K562 (cell line): ENCODE measurements around the gene AFG1L. TPM values are rescaled to one million over a fixed set of nuclear protein-coding genes. Genes with fewer than 3 reads are reported as not detected.

Experiments
- ATAC-seq: fragments of 200-7000 bp; cut with Tn5 transposase; 3 replicates; pipeline ENCODE4 v1.9.1; 2020; ENCODE audit warnings: moderate library complexity
- BruUV-seq: library from RNA; stranded (reverse); fragments of 400-500 nt; replicated peaks from 2 replicates; lab custom pipeline; 2021; lab: Mats Ljungman, UMichigan
- CTCF ChIA-PET: fragments of 300-600 bp; formaldehyde crosslinking; extraction: SDS; loops from one replicate; lab custom pipeline; 2021; ENCODE audit warnings: low intra/inter-chr PET ratio; lab: Yijun Ruan, JAX
- POLR2A ChIA-PET: fragments of 300-600, 350-650 bp; sonication (Branson Sonifier 250); formaldehyde crosslinking; extraction: SDS; loops from one replicate; lab custom pipeline; 2021; ENCODE audit warnings: antibody characterized with exemption, inconsistent platforms; lab: Yijun Ruan, JAX
- DNase-seq, 4 experiments: peaks; one replicate each; pipeline versions ENCODE4 v3.0.0 to v3.0.0-alpha.2; 2011 to 2018; ENCODE audit warnings: low spot score in 3 of 4, mixed read lengths in 3 of 4; ENCODE audit errors: extremely low read depth in 1 of 4
- FAIRE-seq: peaks from 2 replicates; lab custom pipeline; 2011; peaks lifted over from hg19 to GRCh38; lab: Jason Lieb, UNC
- H2AFZ ChIP-seq: 2 replicates; pipeline ENCODE4 v1.6.0; 2011; ENCODE audit warnings: low read depth, low read length, control low read depth, inconsistent platforms
- H3K27ac ChIP-seq: fragments of 200-600 bp; 3 replicates; pipeline ENCODE4 v1.8.0; 2011; ENCODE audit warnings: low read depth, mild to moderate bottlenecking, control low read depth, inconsistent platforms, low read length, moderate library complexity, mixed read lengths; ENCODE audit errors: extremely low read depth
- H3K27me3 ChIP-seq, 2 experiments: fragments of 300-600 bp in 1 of 2; 2 replicates in 1 of 2; 3 replicates in 1 of 2; pipeline versions ENCODE4 v1.6.0 to v1.8.0; 2011; ENCODE audit warnings: inconsistent platforms in 2 of 2, low read length in 2 of 2, mild to moderate bottlenecking in 1 of 2, mixed read lengths in 1 of 2, moderate library complexity in 1 of 2; ENCODE audit not compliant: control insufficient read depth in 2 of 2, insufficient read depth in 2 of 2
- H3K36me3 ChIP-seq: fragments of 300-600 bp; 3 replicates; pipeline ENCODE4 v1.8.0; 2011; ENCODE audit warnings: mild to moderate bottlenecking, low read length, inconsistent platforms; ENCODE audit not compliant: control insufficient read depth, insufficient read depth
- H3K4me1 ChIP-seq, 2 experiments: fragments of 200-600 bp in 1 of 2; replicated peaks in 1 of 2; 2 replicates in 1 of 2; 3 replicates in 1 of 2; pipeline versions ENCODE4 v1.5.1 to v1.8.0; 2011; ENCODE audit warnings: inconsistent platforms in 2 of 2, low read length in 2 of 2, mild to moderate bottlenecking in 1 of 2, mixed read lengths in 1 of 2, moderate library complexity in 1 of 2; ENCODE audit not compliant: control insufficient read depth in 2 of 2, insufficient read depth in 2 of 2
- H3K4me2 ChIP-seq: 2 replicates; pipeline ENCODE4 v1.6.1; 2011; ENCODE audit warnings: low read length, control low read depth, inconsistent platforms, mixed read lengths; ENCODE audit not compliant: insufficient read depth
- H3K4me3 ChIP-seq: fragments of 200-600 bp; sonication (generic), shearing (Covaris generic); 2 replicates; pipeline ENCODE4 v1.5.1; 2016; ENCODE audit warnings: control low read depth, inconsistent platforms
- H3K79me2 ChIP-seq: fragments of 200-600 bp; 3 replicates; pipeline ENCODE4 v1.8.0; 2011; ENCODE audit warnings: low read length, inconsistent platforms; ENCODE audit not compliant: control insufficient read depth, insufficient read depth
- H3K9ac ChIP-seq, 2 experiments: 2 replicates each; pipeline versions ENCODE4 v1.6.0 to v1.6.1; 2011; ENCODE audit warnings: low read depth in 2 of 2, low read length in 2 of 2, control low read depth in 1 of 2, inconsistent platforms in 1 of 2, mild to moderate bottlenecking in 1 of 2, mixed read lengths in 1 of 2; ENCODE audit not compliant: insufficient read depth in 1 of 2
- H3K9me1 ChIP-seq: one replicate; pipeline ENCODE4 v1.6.0; 2011; ENCODE audit warnings: inconsistent platforms, mild to moderate bottlenecking, low read length, moderate library complexity; ENCODE audit not compliant: control insufficient read depth, insufficient read depth
- H3K9me3 ChIP-seq: replicated peaks from 2 replicates; pipeline ENCODE4 v1.5.1; 2011; ENCODE audit warnings: low read depth, low read length, inconsistent platforms; ENCODE audit not compliant: control insufficient read depth, insufficient read depth
- H4K20me1 ChIP-seq: replicated peaks from 2 replicates; pipeline ENCODE4 v1.6.1; 2011; ENCODE audit warnings: low read length, inconsistent platforms, mixed read lengths; ENCODE audit not compliant: control insufficient read depth, insufficient read depth
- ATF2 ChIP-seq: sonication (generic); formaldehyde crosslinking; IDR thresholded peaks from 2 replicates; pipeline ENCODE4 v1.8.1; 2022; ENCODE audit warnings: missing genetic modification reagents
- JUND ChIP-seq, 2 experiments: IDR thresholded peaks; 2 replicates in 1 of 2; 3 replicates in 1 of 2; pipeline ENCODE4 v1.6.1; 2011; ENCODE audit warnings: borderline replicate concordance in 2 of 2, low read depth in 2 of 2, low read length in 2 of 2, improper control_type of control experiment in 1 of 2, missing biosample characterization in 1 of 2, missing genetic modification characterization in 1 of 2, missing genetic modification reagents in 1 of 2
- KDM5B ChIP-seq: fragments of 200-600 bp; sonication (generic); IDR thresholded peaks from 2 replicates; pipeline ENCODE4 v1.6.1; 2012; ENCODE audit warnings: low read depth, mild to moderate bottlenecking, moderate library complexity, low read length, control low read depth, inconsistent platforms; ENCODE audit not compliant: insufficient replicate concordance
- MAFK ChIP-seq: IDR thresholded peaks from 2 replicates; pipeline ENCODE4 v1.6.1; 2011; ENCODE audit warnings: low read length, improper control_type of control experiment
- MITF ChIP-seq: IDR thresholded peaks from 2 replicates; pipeline ENCODE4 v1.6.1; 2014; ENCODE audit warnings: antibody characterized with exemption
- MTF1 ChIP-seq: fragments of 250-450 bp; sonication (Bioruptor Pico); IDR thresholded peaks from 2 replicates; pipeline ENCODE4 v1.9.0; 2021; ENCODE audit warnings: moderate library complexity, mild to moderate bottlenecking, inconsistent platforms, borderline replicate concordance
- PHF21A ChIP-seq: fragments of 450-650 bp; IDR thresholded peaks from 2 replicates; pipeline ENCODE4 v1.6.1; 2017; ENCODE audit warnings: low read depth, borderline replicate concordance
- SAP30 ChIP-seq: fragments of 200-600 bp; sonication (generic); IDR thresholded peaks from 2 replicates; pipeline ENCODE4 v1.6.1; 2012; ENCODE audit warnings: borderline replicate concordance, low read depth, mild to moderate bottlenecking, moderate library complexity, low read length, control low read depth, inconsistent platforms; ENCODE audit not compliant: insufficient read depth, poor library complexity, severe bottlenecking
- SMAD1 ChIP-seq: fragments of 150-350 bp; IDR thresholded peaks from 2 replicates; pipeline ENCODE4 v1.6.1; 2014; ENCODE audit warnings: low read length, low read depth; ENCODE audit not compliant: partially characterized antibody
- ZNF232 ChIP-seq: sonication (generic); formaldehyde crosslinking; IDR thresholded peaks from 2 replicates; pipeline ENCODE4 v1.8.0; 2022; ENCODE audit warnings: mild to moderate bottlenecking, missing genetic modification reagents
- ZZZ3 ChIP-seq: fragments of 450-650 bp; IDR thresholded peaks from 2 replicates; pipeline ENCODE4 v1.6.1; 2016; ENCODE audit warnings: antibody characterized with exemption, mild to moderate bottlenecking, moderate library complexity
- WGBS: fragments of 100-300 bp; shearing (Covaris generic); methylation state at CpG from one replicate; pipeline ENCODE4 v1.1.6; 2016; ENCODE audit warnings: low coverage, mixed read lengths; ENCODE audit not compliant: insufficient coverage; ENCODE audit errors: missing lambda C conversion rate; 5-methylcytosine and 5-hydroxymethylcytosine counted together
- in situ Hi-C: fragments of 300-500 bp; cut with MboI; formaldehyde crosslinking; loops from 4 replicates; pipeline ENCODE4 v1.15.0; 2018; ENCODE audit warnings: inconsistent platforms, mixed read lengths
- intact Hi-C: fragments of 100-400 bp; cut with micrococcal nuclease; formaldehyde crosslinking; loops from 2 replicates; pipeline ENCODE4 v1.14.2; 2022
- polyA plus RNA-seq, 8 experiments: library from polyadenylated mRNA; depleted of rRNA in 4 of 8; stranded (reverse) in 5 of 8; unstranded in 3 of 8; fragments of >200 nt; fragmentation: Nextera tagmentation in 2 of 8; fragmentation: Illumina TruSeq in 1 of 8; extraction: Ambion mirVana in 2 of 8; extraction: Trizol in 1 of 8; gene quantifications; 2 replicates each; pipeline versions ENCODE4 v1.2.1 to v1.2.3, GENCODE V29; 2011 to 2014; ENCODE audit warnings: inconsistent platforms in 1 of 8, missing spikeins in 1 of 8
- total RNA-seq, 7 experiments: library from RNA; depleted of rRNA in 6 of 7; stranded (reverse); fragments of >200 nt in 6 of 7; fragmentation: Illumina TruSeq in 2 of 7; extraction: Trizol in 2 of 7; gene quantifications; 2 replicates each; pipeline versions ENCODE4 v1.2.1 to v1.2.3, GENCODE V29; 2011 to 2021; ENCODE audit warnings: low replicate concordance in 1 of 7

AFG1L gene
- total and polyA plus RNA-seq, 9 of the 15 experiments (the other 6 are each of a cell fraction or from before 2014, with no cell fraction given): 2.2 to 15.5 (median 5.8) TPM

DNA sequence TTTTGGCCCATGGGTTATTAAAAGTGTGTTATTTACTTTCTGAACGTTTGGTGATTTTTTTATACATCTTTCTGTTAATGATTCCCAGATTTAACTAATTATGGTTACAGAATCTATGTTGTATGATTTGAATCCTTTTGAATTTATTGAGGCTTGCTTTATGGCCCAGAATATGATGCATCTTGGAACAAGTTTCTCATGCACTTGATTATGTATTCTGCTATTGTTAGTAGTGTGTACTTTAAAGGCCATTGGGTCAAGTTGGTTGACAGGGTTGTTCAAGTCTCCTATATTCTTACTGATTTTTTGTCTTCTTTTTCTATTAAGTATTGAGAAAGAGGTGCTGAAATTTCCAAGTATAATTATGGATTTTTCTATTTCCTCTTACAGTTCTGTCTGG lies 160.8 kb downstream of the AFG1L start:
- H3K9ac ChIP-seq: no peak overlapping the region
- DNase-seq (no peak), FAIRE-seq (no peak), ATAC-seq (no peak)
- H3K9me1 ChIP-seq: no peaks in the 10 kb centered on the region
- in situ Hi-C loops (no loop called here), intact Hi-C loops (no loop called here)
- no peak overlapping the region for H3K27ac ChIP-seq
- no peaks in the 10 kb centered on the region for H3K4me1 ChIP-seq
- ChIA-PET CTCF (no interaction called here), POLR2A (no interaction called here)
- 5% methylated on average over 1 of the region's 1 CpG for WGBS
- BruUV-seq: no TSS peak
- TF ChIP-seq ATF2 (CRISPR knock-in tag) (no peak), MAFK (no peak), JUND (IDR thresholded peaks at IDR 0.05; ENCODE audit: borderline replicate concordance, low read depth, low read length) (no peak), JUND (tag; IDR thresholded peaks at IDR 0.05; ENCODE audit: borderline replicate concordance, low read depth, low read length) (no peak)
- H3K9me3 ChIP-seq: no peaks in the 10 kb centered on the region
- no peak overlapping the region for H3K4me3 ChIP-seq
- no peak overlapping the region for H2AFZ ChIP-seq
- H4K20me1 ChIP-seq: no peaks in the 10 kb centered on the region
- no peak overlapping the region for H3K4me2 ChIP-seq
- no peaks in the 10 kb centered on the region for H3K36me3 ChIP-seq
- H3K27me3 ChIP-seq: no peaks in the 10 kb centered on the region
- no peaks in the 10 kb centered on the region for H3K79me2 ChIP-seq

DNA sequence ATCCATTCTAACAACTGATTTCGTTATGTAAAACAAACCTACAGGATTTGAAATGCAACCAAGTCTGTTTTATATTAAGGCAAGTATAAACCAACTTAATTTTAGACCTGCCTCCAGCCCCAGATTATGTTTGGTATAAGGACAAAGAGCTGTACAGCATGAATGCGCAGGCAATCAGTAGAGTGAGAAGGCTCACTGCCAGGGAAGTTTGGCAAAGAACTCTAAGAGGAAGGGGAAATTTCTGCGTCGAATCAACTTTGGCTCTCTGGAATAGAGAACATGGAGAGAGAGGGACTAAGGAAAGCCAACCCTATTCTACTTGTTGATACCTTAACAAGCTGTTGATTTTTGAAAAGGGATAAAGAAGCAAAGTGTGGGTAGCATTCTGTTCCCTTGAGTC lies 168.9 kb downstream of the AFG1L start:
- Histone ChIP-seq H3K4me3 (no peak overlapping the region), H3K79me2 (no peaks in the 10 kb centered on the region), H3K27ac (no peak overlapping the region), H2AFZ (no peak overlapping the region), H3K36me3 (no peaks in the 10 kb centered on the region), H3K4me2 (no peak overlapping the region), H3K4me1 (no peaks in the 10 kb centered on the region; a peak in 1 of 5 replicates), H3K9ac (no peak overlapping the region), H4K20me1 (no peaks in the 10 kb centered on the region), H3K9me1 (no peaks in the 10 kb centered on the region), H3K27me3 (no peaks in the 10 kb centered on the region), H3K9me3 (no peaks in the 10 kb centered on the region)
- FAIRE-seq (no peak), ATAC-seq (no peak), DNase-seq (no peak)
- in situ Hi-C loops: no loop called here
- ChIA-PET CTCF (no interaction called here), POLR2A (no interaction called here)
- intact Hi-C loops: no loop called here
- no TSS peak for BruUV-seq
- WGBS: 87% methylated on average over 4 of the region's 4 CpGs
- TF ChIP-seq ZNF232: no peak
- no peak for TF ChIP-seq SAP30
- no peak for TF ChIP-seq KDM5B
- TF ChIP-seq MITF: no peak
- no peak for TF ChIP-seq MTF1 (CRISPR knock-in tag)
- TF ChIP-seq SMAD1: no peak
- TF ChIP-seq ZZZ3: no peak
- no peak for TF ChIP-seq PHF21A
